Measurements from ENCODE around the gene EMP2.

Gene EMP2

GRCh38 chr16:10592611-10593010 is 12.2 kb upstream of the EMP2 start:
- no peak for TF ChIP-seq CTCF (IDR thresholded peaks at IDR 0.05)

- TF ChIP-seq CTCF (IDR thresholded peaks at IDR 0.05): no peak
Measured at GRCh38 chr16:10590342-10590741, 9.9 kb upstream of the EMP2 start.

- no peak for TF ChIP-seq CTCF (IDR thresholded peaks at IDR 0.05)
Measured at GRCh38 chr16:10589109-10589508, 8.7 kb upstream of the EMP2 start.

GRCh38 chr16:10587622-10588021 is 7.2 kb upstream of the EMP2 start:
- no peak for TF ChIP-seq CTCF (IDR thresholded peaks at IDR 0.05)

- TF ChIP-seq CTCF (IDR thresholded peaks at IDR 0.05): no peak
Measured at GRCh38 chr16:10584981-10585438, 4.6 kb upstream of the EMP2 start.

GRCh38 chr16:10583269-10583668 is 2.9 kb upstream of the EMP2 start:
- no peak for TF ChIP-seq CTCF (IDR thresholded peaks at IDR 0.05)

GRCh38 chr16:10581507-10581906 is 1.1 kb upstream of the EMP2 start:
- no peak for TF ChIP-seq CTCF (IDR thresholded peaks at IDR 0.05)

- no peak for TF ChIP-seq CTCF (IDR thresholded peaks at IDR 0.05)
Measured at GRCh38 chr16:10580883-10581247, 467 bp upstream of the EMP2 start.

All from LNCAP (cell line).